Activated naive CD8-positive, alpha-beta T cell treated with anti-CD3 and anti-CD28 coated beads, Interleukin-2, amount 10 ng/mL, durations not matched to agents 7 days and 5 days (primary cell): ENCODE results near the gene TOB1. TPM values are rescaled to one million over a fixed set of nuclear protein-coding genes. Genes with fewer than 3 reads are reported as not detected.
"Not testable (repeated sequence)": the region's sequence is repeated elsewhere in the genome, so short reads cannot be mapped to it uniquely, and the experiment has no call there.

Source experiments
- ATAC-seq: fragments of 150-1000 bp; cut with Tn5 transposase; one replicate; pipeline ENCODE4 v1.10.0; 2021; ENCODE audit warnings: low read depth, moderate library complexity
- POLR2A ChIA-PET: fragments of 350-600 bp; sonication (Branson Sonifier 250); formaldehyde crosslinking; loops from one replicate; lab custom pipeline; 2021; ENCODE audit warnings: antibody characterized with exemption; lab: Charles Lee
- DNase-seq: peaks from one replicate; pipeline ENCODE4 v3.0.0; 2021
- H3K27ac Mint-ChIP-seq: one replicate; pipeline ENCODE4 v1.8.0; 2022; ENCODE audit warnings: mild to moderate bottlenecking, mixed read lengths
- H3K27me3 Mint-ChIP-seq: one replicate; pipeline ENCODE4 v1.8.0; 2022; ENCODE audit warnings: mild to moderate bottlenecking, moderate library complexity, mixed read lengths
- H3K36me3 Mint-ChIP-seq: one replicate; pipeline ENCODE4 v1.8.0; 2021; ENCODE audit warnings: mild to moderate bottlenecking, mixed read lengths
- H3K4me1 Mint-ChIP-seq: one replicate; pipeline ENCODE4 v1.8.0; 2021; ENCODE audit warnings: mixed read lengths
- H3K4me3 Mint-ChIP-seq: one replicate; pipeline ENCODE4 v1.8.0; 2022; ENCODE audit warnings: mild to moderate bottlenecking, moderate library complexity, mixed read lengths
- H3K9me3 Mint-ChIP-seq: one replicate; pipeline ENCODE4 v1.8.0; 2021; ENCODE audit warnings: mixed read lengths
- total RNA-seq, 2 experiments: library from RNA; stranded (reverse); gene quantifications; one replicate each; pipeline ENCODE4 v1.2.3, GENCODE V29; 2021

TOB1 gene
- total RNA-seq, 2 experiments from 2014 or later: 54.9 to 56.6 TPM

- H3K9me3 Mint-ChIP-seq: no peaks in the 10 kb centered on the region
- H3K27me3 Mint-ChIP-seq: no peaks in the 10 kb centered on the region
Observed at GRCh38 chr17:50904518-50905459, 38.6 kb upstream of the TOB1 start.

GRCh38 chr17:50903604-50904517 is 37.7 kb upstream of the TOB1 start:
- peak overlapping the region; percentile 23 for H3K4me3 Mint-ChIP-seq
- peak overlapping the region; percentile 63 for H3K27ac Mint-ChIP-seq
- peaks cover 27% of the 10 kb centered on the region for H3K4me1 Mint-ChIP-seq
- no peaks in the 10 kb centered on the region for H3K36me3 Mint-ChIP-seq
- no peaks in the 10 kb centered on the region for H3K27me3 Mint-ChIP-seq
- POLR2A ChIA-PET: interaction anchor here (0.9 to 9.1 kb wide), 4 partner anchors 15 to 41 kb away, joined by 4 to 139 read pairs (median 22); partner anchors contain the start of gene TOB1
- no peaks in the 10 kb centered on the region for H3K9me3 Mint-ChIP-seq
- ATAC-seq (peak; percentile 78), DNase-seq (no peak)

More at GRCh38 chr17:50904518-50905459, 38.6 kb upstream of the TOB1 start:
- DNase-seq (no peak), ATAC-seq (peak; percentile 9)
- H3K4me3 Mint-ChIP-seq: no peak overlapping the region
- peaks cover 36% of the 10 kb centered on the region for H3K4me1 Mint-ChIP-seq
- POLR2A ChIA-PET: interaction anchor here (0.7 to 9.1 kb wide), 4 partner anchors 8 to 40 kb away, joined by 3 to 139 read pairs (median 5); partner anchors contain the start of gene TOB1
- H3K36me3 Mint-ChIP-seq: no peaks in the 10 kb centered on the region
- peak overlapping the region; percentile 21 for H3K27ac Mint-ChIP-seq

GRCh38 chr17:50902372-50903353 is 36.5 kb upstream of the TOB1 start:
- no peaks in the 10 kb centered on the region for H3K9me3 Mint-ChIP-seq
- H3K36me3 Mint-ChIP-seq: no peaks in the 10 kb centered on the region
- no peak for ATAC-seq
- POLR2A ChIA-PET: interaction anchor here (0.7 to 5.5 kb wide), 2 partner anchors 16 to 36 kb away, joined by 3 to 38 read pairs; partner anchors contain the start of gene TOB1
- H3K4me1 Mint-ChIP-seq: peaks cover 24% of the 10 kb centered on the region
- DNase-seq: no peak
- no peak overlapping the region for H3K4me3 Mint-ChIP-seq
- H3K27ac Mint-ChIP-seq: peak overlapping the region; percentile 30
- no peaks in the 10 kb centered on the region for H3K27me3 Mint-ChIP-seq

GRCh38 chr17:50900383-50900892 is 34.3 kb upstream of the TOB1 start:
- ATAC-seq: no peak
- H3K36me3 Mint-ChIP-seq: no peaks in the 10 kb centered on the region
- no peak for DNase-seq
- peaks cover 21% of the 10 kb centered on the region for H3K4me1 Mint-ChIP-seq
- H3K27ac Mint-ChIP-seq: no peak overlapping the region
- H3K27me3 Mint-ChIP-seq: peaks cover 5% of the 10 kb centered on the region
- no peak overlapping the region for H3K4me3 Mint-ChIP-seq
- POLR2A ChIA-PET: interaction anchor here (0.6 to 5.5 kb wide), 3 partner anchors 34 to 44 kb away, joined by 3 to 38 read pairs (median 3); partner anchors contain the start of gene TOB1
- H3K9me3 Mint-ChIP-seq: no peaks in the 10 kb centered on the region

DNA sequence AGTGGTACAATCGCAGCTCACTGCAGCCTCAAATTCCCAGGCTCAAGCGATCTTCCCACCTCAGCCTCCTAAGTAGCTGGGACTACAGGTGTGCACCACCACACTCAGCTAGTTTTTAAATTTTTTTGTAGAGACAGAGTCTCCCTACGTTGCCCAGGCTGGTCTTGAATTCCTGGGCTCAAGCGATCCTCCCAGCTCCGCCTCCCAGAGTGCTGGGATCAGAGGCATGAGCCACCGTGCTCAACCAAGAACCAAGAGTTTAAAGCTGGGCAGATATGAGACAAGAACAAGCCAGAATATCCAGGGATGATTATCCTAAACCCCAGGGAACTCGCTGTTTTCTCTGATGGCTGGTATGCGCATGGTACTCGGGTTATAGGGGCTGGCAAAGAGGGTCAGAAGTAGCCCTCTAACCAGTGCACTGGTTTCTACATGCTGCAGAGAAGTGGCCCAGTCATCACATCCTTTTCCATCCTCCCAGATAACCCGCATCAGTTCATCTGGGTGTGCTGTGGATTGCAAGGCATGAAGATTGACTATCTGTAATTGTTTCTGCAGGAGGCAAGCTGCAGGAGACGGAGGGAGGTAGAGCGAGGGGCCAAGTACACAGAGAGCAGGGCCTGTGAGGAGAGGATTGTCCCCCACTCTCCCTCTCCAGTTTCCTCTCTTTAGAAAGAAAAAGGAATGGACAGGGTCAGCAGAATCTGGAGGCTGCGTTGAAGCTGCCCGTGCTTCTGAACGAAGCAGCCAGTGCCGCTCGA is 33.6 kb upstream of the TOB1 start:
- no peak for ATAC-seq
- Mint-ChIP-seq H3K9me3 (no peaks in the 10 kb centered on the region), H3K36me3 (no peaks in the 10 kb centered on the region), H3K27ac (peak overlapping the region; percentile 49), H3K27me3 (peaks cover 5% of the 10 kb centered on the region), H3K4me3 (no peak overlapping the region), H3K4me1 (peaks cover 21% of the 10 kb centered on the region)
- no peak for DNase-seq
- POLR2A ChIA-PET: interaction anchor here (0.6 to 5.5 kb wide), 3 partner anchors 34 to 45 kb away, joined by 3 to 38 read pairs (median 3); partner anchors contain the start of gene TOB1

DNA sequence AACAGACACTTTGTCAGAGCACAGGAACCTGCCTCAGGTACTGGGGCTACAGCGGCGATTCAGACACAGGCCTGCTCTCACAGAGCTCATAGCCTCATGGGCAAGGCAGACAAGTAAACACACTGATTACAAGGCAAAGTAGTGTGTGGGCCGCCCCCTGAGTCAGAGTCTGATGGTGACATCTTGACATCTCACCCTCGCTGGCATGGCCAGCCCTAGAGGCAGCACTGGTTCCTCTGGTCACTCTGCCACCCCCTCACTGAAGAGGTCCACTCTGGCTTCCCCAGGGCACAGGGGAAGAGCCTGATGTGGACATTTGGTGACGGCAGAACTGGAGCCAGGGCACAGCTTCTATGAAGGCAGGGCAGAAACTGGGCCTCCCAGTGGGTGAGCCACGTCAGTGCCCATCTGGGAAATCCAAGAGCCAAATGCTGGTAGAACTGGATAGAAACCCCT is 32.9 kb upstream of the TOB1 start:
- Mint-ChIP-seq H3K9me3 (no peaks in the 10 kb centered on the region), H3K4me3 (no peak overlapping the region), H3K27ac (no peak overlapping the region), H3K4me1 (peaks cover 21% of the 10 kb centered on the region), H3K36me3 (no peaks in the 10 kb centered on the region), H3K27me3 (peaks cover 5% of the 10 kb centered on the region)
- ATAC-seq: no peak
- no peak for DNase-seq
- POLR2A ChIA-PET: interaction anchor here (5.5 kb wide), 1 partner anchor 33 kb away, joined by 38 read pairs; the partner anchor contains the start of gene TOB1

- POLR2A ChIA-PET: interaction anchor here (1.1 to 5.5 kb wide), 2 partner anchors 32 kb away, joined by 4 to 38 read pairs; partner anchors contain the start of gene TOB1
Observed at GRCh38 chr17:50898369-50899004, 32.3 kb upstream of the TOB1 start.

DNA sequence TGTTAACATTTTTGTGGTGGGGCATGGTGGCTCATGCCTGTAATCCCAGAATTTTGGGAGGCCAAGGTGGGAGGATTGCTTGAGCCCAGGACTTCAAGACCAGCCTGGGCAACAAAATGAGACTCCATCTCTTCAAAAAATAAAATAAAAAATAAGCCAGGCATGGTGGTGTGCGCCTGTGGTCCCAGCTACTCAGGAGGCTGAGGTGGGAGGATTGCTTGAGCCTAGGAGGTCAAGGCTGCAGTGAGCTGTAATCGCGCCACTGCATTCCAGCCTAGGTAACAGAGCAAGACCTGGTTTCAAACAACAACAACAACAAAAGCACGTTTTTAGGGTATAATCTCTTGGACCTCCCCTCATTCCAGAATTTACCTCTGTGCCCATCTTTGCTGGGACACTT is 28.4 kb upstream of the TOB1 start:
- H3K9me3 Mint-ChIP-seq, POLR2A ChIA-PET, H3K27ac Mint-ChIP-seq, DNase-seq, H3K36me3 Mint-ChIP-seq, ATAC-seq, H3K4me3 Mint-ChIP-seq, H3K4me1 Mint-ChIP-seq: not testable (repeated sequence)
- peaks cover 11% of the 10 kb centered on the region for H3K27me3 Mint-ChIP-seq

More at GRCh38 chr17:50898369-50899004, 32.3 kb upstream of the TOB1 start:
- Mint-ChIP-seq H3K27me3 (peaks cover 5% of the 10 kb centered on the region), H3K27ac (no peak overlapping the region), H3K4me1 (peaks cover 18% of the 10 kb centered on the region), H3K4me3 (no peak overlapping the region), H3K9me3 (no peaks in the 10 kb centered on the region), H3K36me3 (no peaks in the 10 kb centered on the region)
- no peak for ATAC-seq
- DNase-seq: no peak

- DNase-seq (no peak), ATAC-seq (no peak)
- no peak overlapping the region for H3K27ac Mint-ChIP-seq
- no peaks in the 10 kb centered on the region for H3K9me3 Mint-ChIP-seq
- no peaks in the 10 kb centered on the region for H3K36me3 Mint-ChIP-seq
- POLR2A ChIA-PET: interaction anchor here (1.3 to 1.4 kb wide), 2 partner anchors 15 to 27 kb away, joined by 3 to 6 read pairs; partner anchors contain the start of gene TOB1
- H3K27me3 Mint-ChIP-seq: peaks cover 15% of the 10 kb centered on the region
- H3K4me3 Mint-ChIP-seq: no peak overlapping the region
- H3K4me1 Mint-ChIP-seq: peaks cover 3% of the 10 kb centered on the region
Observed at GRCh38 chr17:50893183-50893993, 27.2 kb upstream of the TOB1 start.

GRCh38 chr17:50892101-50892776 is 26.1 kb upstream of the TOB1 start:
- POLR2A ChIA-PET: interaction anchor here (1.3 to 1.4 kb wide), 2 partner anchors 14 to 26 kb away, joined by 3 to 6 read pairs; partner anchors contain the start of gene TOB1
- Mint-ChIP-seq H3K4me1 (peaks cover 4% of the 10 kb centered on the region), H3K27ac (no peak overlapping the region), H3K4me3 (no peak overlapping the region), H3K27me3 (peaks cover 18% of the 10 kb centered on the region), H3K9me3 (no peaks in the 10 kb centered on the region), H3K36me3 (no peaks in the 10 kb centered on the region)
- DNase-seq (no peak), ATAC-seq (no peak)
